NCI-H748 (cell line): ENCODE data around the gene PHF20.
"Not testable (repeated sequence)": the region's sequence is repeated elsewhere in the genome, so short reads cannot be mapped to it uniquely, and the experiment has no call there.

ENCODE experiments used
- DNase-seq: peaks from one replicate; lab custom pipeline; 2025; ENCODE audit not compliant: unreplicated experiment; lab: John Stamatoyannopoulos, UW

Gene PHF20

DNA sequence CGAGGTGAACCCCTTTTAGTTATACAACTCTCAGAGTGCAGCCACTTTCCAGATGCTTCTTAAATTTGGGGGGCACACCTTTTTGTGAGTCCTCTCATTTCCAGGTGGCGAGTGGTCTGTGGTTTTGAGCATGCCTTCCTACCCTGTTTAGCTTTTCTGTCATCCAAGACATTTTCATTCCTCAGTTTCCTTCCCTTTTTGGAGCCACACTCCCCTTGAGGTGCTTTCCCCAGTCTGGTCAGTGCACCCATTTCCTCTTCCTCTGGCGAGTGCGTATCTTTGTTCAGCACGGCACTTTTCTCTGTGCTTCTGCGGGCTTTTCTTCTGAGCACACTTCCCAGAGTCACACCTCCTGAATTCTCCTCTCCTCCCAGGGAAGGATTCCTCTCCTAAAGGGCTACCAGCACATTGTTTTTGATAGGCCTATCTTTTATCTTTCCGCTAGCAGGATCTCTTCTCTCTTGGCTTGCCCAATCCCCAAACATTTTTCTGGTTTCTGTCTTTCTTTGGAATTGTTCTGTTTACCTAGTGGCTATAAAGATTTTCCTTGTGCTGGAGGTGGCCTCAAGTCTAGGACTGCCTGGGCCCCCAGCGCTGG lies 1.4 kb downstream of the PHF20 start:
- DNase-seq: no peak

DNA sequence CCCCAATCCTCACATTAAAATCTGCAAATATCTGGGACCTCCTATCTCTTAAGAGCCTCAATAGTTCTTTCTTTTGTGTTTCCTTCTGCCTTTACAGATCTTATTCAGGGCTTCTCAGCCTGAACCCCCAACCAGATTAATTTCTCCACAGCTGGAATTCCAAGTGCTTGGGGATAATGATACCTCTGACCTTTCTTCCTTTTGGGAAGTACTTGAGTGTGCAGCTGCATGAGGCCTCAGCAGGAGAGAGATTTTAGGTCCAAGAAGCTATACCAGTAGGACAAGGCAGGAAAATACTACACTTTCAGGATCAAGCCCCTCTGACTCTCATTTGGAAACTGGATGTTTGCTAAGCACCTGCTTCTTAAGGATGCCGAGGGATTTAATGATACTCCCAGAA lies 2.6 kb downstream of the PHF20 start:
- DNase-seq: no peak

DNA sequence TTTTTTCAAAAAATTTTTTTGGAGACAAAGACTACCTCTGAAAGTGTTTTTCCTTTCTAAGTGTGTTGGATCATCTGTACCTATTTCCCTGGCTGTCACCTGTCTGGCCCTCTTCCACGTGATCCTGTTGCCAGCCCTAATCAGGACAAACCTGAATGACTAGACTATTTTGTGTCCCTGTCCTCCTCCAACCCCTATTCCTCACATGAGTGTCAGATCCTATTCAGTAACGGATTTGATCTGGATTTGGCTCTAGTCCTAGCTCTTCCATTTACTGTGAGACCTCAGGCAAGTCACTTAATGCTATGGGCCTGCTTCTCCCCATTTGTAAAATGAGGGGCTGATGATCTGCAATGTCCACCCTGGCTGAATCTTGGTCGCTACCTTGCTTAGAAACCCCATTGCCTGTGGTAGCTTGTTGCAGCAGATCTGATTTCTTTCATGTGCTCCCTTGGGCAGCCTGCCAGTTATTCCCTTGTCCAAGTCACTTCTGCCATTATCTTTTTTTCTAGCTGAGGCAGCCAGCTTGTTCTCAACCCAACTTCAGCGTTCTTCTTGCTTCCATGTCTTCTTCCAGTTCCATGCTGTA lies 4.8 kb downstream of the PHF20 start:
- DNase-seq: no peak

DNA sequence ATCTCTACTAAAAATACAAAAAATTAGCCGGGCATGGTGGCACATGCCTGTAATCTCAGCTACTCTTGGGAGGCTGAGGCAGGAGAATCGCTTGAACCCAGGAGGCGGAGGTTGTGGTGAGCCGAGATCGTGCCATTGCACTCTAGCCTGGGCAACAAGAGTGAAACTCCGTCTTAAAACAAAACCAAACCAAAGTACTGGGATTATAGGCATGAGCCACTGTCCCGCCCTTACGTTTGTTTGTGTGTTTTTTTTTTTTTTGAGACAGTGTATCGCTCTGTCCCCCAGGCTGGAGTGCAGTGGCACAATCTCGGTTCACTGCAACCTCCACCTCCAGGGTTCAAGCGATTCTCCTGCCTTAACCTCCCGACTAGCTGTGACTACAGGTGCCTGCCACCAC lies 12.0 kb downstream of the PHF20 start:
- not testable (repeated sequence) for DNase-seq

DNA sequence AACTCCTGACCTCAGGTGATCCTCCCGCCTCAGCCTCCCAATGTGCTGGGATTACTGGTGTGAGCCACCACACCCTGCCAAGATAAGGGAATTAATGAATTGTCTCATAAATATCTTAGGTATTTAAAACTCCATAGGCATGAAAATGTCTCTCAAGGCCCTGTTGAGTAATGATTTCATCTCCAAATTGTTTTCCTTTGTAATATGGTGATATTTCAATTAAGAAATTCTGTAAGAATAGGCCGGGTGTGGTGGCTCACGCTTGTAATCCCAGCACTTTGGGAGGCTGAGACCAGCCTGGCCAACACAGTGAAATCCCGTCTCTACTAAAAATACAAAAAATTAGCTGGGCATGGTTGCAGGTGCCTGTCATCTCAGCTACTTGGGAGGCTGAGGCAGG lies 13.7 kb downstream of the PHF20 start:
- DNase-seq: not testable (repeated sequence)

DNA sequence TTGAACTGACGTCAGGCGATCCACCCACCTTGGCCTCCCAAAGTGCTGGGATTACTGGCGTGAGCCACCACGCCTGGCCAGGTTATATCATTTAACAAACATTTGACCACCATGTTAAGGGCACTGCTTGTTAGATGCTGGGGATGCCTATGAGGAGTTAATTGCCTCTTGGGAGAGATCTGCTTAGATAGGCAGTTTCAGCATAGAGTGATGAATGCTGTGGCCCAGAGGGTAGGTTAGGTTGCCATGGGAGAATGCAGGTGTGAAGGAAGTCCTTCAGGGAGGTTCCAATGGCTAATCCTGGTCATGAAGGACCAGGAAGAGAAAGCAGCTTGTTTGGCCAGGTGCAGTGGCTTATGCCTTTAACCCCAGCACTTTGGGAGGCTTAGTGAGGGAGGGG lies 17.0 kb downstream of the PHF20 start:
- DNase-seq: no peak

DNA sequence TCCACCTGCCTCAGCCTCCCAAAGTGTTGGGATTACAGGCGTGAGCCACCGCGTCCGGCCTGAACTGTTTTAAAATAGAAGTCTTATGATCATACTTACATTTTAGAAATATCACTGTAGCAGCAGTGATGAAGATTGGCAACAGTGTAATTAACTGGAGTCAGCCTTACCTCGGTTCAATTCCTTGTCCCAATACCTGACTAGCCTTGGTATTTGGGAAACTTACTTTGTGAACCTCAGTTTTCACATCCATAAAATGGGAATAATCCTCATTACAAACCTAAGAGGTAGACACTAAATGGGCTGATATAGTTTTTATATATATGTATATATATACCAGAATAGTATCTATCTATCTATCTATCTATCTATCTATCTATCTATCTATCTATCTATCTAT lies 19.3 kb downstream of the PHF20 start:
- DNase-seq: no peak

DNA sequence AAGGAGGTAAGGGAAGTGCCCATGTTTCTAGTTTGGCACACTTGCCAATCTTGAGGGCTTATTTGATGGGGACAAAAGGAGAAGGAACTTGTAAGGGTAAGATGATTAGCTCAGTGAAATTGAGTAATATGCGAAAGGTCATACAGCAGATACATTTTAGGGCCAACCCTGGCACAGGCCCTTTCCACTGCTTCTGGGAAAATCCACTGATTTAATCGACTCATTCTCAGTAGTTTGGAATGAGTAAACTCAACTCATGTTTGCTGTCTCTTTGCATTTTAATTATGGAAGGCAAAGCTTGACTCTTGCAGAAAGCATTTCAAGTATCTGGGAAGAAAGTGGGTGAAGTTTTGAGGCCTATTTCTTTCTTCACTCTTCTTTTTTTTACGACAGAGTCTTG lies 20.0 kb downstream of the PHF20 start:
- DNase-seq: no peak

DNA sequence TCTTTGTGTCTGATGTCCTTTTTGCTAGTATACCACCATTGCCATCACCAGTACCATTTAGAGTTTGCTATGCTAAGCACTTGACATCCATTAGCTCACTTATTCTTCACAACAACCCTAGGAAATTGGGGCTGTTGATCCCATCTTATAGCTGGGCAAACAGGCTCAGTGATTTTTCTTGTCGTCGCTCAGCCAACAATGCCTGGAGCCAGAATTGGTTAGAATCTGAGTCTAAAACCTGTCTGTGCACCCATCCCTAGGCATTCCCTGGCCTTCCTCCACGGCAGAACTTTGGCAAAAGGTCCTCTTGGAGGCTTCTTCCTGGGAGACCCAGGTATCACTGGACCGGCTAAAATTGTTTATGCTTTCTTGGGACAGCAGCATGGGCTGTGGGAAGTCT lies 20.9 kb downstream of the PHF20 start:
- DNase-seq: no peak

DNA sequence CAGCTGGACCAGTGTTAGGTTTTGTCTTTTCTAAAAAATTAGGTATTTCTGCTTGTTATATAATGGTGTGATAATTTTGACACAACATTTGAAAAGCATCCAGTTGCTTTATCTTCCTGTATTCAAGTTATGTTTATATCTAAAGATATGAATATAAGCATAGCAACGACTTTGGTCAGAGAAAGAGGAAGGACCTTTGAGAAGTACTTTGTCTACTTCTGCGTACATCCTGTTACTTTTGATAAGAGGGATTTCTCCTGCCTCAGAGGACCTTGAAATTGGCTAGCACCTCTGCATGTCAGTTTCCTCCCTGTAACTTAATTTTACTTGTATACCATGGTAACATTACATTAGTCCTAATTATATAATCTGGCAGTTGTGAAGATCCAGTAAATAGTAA lies 24.8 kb downstream of the PHF20 start:
- no peak for DNase-seq

DNA sequence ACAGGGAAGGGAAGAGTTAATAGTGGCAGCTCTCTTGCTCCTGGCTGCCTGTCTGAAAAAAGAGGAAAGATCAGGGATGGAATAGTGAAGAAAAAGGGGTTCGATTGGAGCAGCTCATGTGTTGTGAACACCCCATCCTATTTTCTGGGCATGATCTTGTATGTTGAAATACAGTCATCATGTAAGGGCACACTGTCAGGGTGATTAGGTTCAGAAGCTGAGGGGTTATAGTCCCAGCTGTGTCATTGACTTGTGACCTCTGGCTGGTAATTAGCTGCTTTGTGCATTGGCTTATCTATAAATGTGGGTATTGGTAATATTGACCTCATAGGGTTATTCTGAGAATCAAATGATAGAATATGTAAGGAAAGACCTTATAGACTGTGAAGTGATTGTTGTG lies 30.1 kb downstream of the PHF20 start:
- DNase-seq: no peak

DNA sequence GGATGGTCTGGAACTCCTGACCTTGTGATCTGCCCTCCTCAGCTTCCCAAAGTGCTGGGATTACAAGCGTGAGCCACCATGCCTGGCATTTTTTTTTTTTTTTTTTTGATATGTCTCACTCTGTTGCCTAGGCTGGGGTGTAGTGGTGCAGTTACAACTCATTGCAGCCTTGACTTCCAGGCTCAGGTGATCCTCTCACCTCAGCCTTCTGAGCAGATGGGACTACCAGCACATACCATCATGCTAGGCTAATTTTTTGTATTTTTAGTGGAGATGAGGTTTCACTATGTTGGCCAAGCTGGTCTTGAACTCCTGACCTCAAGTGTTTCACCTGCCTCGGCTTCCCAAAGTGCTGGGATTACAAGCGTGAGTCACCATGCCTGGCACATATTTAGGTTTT lies 34.3 kb downstream of the PHF20 start:
- no peak for DNase-seq

DNA sequence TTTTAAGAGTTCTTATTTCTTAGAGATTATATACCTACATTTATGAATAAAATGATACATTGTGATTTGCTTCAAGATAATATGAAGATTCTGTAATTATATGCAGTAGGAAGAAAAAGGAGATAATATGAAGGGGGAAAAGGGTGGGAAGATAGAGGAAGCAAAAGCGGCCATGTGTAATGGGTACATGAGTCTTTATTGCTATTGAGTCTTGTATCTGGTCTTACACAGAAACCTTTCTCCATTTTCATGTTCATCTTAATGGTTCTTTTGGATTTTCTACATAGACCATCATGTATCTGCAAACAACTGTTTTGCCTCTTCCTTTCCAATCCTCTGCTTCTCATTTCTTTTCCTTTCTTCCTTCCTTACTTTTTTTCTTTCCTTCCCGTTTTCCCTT lies 36.1 kb downstream of the PHF20 start:
- no peak for DNase-seq

DNA sequence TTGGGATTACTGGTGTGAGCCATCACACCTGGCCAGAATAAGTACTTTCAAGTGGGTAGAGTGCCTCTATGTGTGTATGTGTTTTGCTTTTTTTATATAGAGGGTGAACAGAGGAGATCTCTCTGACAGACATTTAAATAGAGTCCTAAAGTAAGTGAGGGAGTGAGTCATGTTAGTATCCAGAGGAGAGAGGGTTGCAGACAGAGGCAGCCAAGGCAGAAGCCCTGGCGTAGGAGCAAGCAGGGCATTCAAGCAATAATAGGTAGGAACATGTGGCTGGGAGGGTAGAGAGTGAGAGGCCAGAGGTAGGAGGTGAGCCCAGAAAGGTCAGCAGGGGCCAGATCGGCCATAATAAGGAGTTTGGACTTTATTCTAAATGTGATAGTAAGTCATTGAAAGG lies 48.9 kb downstream of the PHF20 start:
- DNase-seq: no peak

DNA sequence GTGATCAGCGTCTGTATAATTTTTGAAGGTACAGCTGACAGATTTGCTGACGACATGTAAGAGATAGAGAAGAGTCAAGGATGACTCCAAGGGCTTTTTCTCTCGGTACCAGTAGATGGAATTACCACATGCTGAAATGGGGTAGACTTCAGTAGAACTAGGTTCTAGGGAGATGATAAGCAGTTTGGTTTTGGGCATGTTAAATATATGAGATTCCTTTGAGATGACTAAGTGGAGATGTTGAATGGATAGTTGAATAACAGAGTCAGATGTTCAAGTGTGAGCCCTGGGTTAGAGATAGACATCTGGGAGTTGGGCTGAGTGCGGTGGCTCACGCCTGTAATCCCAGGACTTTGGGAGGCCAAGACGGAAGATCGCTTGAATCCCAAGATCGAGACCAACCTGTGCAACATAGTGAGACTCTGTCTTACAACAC lies 50.0 kb downstream of the PHF20 start:
- DNase-seq: no peak

DNA sequence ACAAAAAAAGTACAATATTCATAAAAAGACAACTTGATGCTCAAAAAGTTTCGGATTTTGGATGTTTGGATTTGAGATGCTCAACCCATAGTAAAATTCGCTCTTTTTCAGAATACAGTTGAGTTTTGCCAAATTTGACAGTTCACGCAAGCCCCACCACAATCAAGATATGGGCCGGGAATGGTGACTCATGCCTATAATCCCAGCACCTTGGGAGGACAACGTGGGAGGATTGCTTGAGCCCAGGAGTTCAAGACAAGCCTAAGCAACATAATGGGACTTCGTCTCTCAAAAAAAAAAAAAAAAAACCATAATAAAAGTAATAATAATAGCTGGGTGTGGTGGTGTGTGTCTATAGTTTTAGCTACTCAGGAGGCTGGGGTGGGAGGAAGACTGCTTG lies 51.3 kb downstream of the PHF20 start:
- no peak for DNase-seq

DNA sequence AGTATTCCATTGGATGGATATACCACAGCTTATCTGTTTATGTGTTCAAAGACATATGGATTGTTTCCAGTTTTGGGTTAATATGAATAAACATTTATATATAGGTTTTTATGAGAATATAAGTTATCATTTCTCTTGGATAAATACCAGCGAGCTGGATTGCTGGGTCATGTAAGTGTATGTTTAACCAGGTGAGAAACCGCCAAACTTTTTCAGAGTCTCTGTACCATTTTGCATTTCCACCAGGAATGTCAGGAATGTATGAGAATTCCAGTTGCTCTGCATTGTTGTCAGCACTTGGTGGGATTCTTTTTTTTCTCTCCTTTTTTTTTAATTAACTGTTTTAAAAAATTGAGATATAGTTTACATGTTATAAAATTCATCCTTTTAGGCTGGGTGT lies 52.1 kb downstream of the PHF20 start:
- DNase-seq: no peak

DNA sequence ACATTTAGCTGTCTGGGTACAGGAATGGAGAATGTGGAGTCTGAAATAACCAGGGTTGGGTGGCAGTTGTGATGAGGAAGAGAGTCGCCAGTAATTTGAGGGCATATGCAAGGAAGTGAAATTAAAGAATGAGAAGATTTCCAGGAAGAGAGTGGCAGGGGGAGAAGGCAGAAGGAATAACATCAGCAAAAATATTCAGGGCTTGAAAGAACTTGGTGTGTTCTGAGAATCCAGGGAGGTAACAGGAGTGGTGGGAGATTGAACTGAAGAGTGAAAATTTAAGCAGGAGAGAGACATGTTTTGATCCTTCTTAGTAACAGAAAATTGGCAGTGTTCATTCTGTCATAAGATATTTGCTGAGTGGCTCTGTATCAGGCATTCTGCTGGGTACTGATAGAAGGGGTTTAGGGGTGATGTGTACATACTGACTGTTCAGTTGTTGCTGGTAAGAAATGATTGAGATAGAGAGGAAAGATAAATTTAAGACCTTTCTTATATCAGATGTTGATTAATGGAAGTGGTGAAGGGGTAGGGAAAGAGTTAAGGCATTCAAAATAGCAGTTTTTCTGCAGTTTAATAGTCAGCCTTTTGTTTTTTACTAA lies 54.7 kb downstream of the PHF20 start:
- DNase-seq: no peak

DNA sequence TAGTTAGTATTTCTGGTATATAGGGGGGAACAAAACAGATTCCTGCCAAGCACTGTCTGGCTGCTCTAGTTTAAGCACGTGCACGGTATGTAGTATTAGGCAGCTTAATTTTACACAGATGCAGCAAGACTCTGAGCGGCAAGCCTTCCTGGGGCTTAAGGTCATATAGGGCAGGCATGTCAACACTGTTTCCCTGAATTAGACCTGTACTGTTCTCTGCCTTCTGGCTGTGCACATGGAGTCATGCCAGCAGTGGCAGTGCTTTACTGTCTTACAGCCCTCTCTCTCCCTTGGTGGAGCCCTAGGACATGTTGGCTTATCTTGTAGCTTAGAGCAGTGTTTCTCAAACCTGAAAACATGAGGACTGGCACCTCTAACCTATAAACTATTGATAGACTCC lies 56.6 kb downstream of the PHF20 start:
- no peak for DNase-seq

DNA sequence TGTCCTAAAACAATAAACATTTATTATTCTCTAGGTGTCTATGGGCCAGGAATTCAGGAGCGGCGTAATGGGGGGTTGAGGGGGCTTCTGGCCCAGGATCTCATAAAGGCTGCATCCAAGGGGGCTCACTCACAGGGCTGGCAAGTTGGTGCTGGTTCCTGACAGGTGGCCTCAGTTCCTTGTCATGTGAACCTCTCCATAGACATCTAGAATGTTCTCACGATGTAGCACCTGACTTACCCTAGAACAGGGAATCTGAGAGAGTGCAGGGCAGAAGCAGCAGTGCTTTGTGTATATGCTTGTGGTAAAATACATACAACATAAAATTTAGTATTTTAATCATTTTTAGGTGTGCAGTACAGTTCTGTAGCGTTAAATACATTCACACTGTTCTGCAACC lies 57.1 kb downstream of the PHF20 start:
- no peak for DNase-seq

DNA sequence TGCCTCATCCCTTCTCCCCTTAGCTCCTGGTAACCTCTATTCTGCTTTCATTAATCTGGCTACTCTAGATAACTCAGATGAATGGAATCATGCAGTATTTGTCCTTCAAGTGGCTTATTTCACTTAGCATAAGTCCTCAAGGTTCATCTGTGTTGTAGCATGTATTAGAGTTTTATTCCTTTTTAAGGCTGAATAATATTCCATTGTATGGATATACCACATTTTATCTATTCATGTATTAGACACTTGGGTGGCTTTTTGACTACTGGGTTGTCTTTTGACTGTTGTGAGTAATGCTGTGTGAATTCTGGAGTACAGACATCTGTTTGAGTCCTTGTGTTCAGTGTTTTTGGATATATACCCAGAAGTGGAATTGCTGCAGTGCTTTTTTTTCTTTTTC lies 58.4 kb downstream of the PHF20 start:
- DNase-seq: no peak

DNA sequence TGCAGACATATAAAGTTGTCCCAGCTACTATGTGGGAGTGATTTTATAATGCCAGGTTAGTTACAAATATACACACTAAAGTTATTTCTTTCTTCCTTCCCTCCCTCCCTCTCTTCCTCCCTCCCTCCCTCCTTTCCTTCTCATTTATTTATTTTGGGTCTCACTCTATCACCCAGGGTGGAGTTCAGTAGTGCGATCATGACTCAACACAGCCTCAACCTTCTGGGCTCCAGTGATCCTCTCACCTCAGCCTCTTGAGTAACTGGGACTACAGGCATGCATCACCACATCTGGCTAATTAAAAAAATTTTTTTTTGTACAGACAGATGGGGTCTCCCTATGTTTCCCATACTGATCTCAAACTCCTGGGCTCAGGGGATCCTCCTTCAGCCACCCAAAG lies 59.2 kb downstream of the PHF20 start:
- no peak for DNase-seq

DNA sequence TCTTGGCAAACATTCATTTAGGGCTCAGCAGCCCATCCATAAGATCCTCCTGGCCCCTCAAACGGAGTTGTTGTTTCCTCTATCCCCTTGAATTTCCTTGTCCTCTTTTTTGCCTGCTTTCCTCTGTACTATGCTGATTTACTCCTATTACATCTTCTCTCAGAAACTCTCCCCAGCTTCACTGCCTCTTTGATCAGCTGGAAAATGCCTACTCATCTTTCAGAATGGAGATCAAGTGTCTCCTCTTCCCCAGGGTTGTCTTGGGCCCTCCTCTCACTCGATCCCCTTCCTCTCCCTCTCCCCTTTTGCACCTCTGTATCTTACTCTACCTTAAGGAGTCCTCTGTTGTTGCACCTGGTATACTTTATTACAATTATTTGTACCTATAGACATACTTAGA lies 60.2 kb downstream of the PHF20 start:
- DNase-seq: no peak
